Measurements from ENCODE around the gene ZDHHC14.
"Not testable (repeated sequence)": the region's sequence is repeated elsewhere in the genome, so short reads cannot be mapped to it uniquely, and the experiment has no call there.

The ZDHHC14 gene

DNA sequence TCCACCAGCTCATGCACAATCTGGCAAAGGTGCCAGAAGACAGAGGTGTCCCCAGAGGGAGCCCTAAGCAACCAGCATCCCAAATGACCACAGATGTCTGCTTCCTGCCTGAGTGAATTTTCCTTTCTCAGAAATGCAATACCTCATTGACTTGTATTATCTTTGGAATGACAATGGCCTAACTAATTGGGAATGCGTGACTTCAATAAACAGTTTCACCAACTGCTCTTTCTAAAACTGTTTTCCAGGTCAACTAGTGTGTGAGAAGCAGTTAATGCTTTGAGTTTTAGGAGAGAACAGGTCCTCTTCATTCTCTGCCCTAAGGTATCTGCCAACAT, 333.1 kb downstream of the ZDHHC14 start:
- no peaks in the 10 kb centered on the region for H3K9me3 ChIP-seq (ENCODE audit: severe bottlenecking)
- no peak overlapping the region for H3K4me3 ChIP-seq (ENCODE audit: low read depth, low read length)
- H3K27ac ChIP-seq = no peak overlapping the region
- H3K27me3 ChIP-seq (ENCODE audit: insufficient read depth, low read depth, severe bottlenecking) = no peaks in the 10 kb centered on the region
- TF ChIP-seq, protein P1, sequence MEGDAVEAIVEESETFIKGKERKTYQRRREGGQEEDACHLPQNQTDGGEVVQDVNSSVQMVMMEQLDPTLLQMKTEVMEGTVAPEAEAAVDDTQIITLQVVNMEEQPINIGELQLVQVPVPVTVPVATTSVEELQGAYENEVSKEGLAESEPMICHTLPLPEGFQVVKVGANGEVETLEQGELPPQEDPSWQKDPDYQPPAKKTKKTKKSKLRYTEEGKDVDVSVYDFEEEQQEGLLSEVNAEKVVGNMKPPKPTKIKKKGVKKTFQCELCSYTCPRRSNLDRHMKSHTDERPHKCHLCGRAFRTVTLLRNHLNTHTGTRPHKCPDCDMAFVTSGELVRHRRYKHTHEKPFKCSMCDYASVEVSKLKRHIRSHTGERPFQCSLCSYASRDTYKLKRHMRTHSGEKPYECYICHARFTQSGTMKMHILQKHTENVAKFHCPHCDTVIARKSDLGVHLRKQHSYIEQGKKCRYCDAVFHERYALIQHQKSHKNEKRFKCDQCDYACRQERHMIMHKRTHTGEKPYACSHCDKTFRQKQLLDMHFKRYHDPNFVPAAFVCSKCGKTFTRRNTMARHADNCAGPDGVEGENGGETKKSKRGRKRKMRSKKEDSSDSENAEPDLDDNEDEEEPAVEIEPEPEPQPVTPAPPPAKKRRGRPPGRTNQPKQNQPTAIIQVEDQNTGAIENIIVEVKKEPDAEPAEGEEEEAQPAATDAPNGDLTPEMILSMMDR (IDR thresholded peaks at IDR 0.05; ENCODE audit: low read depth, low read length) = 0 out of 2 replicates have a peak, but pooled peaks have one; percentile 7
- no peaks in the 10 kb centered on the region for H3K36me3 ChIP-seq
- no peak for DNase-seq

DNA sequence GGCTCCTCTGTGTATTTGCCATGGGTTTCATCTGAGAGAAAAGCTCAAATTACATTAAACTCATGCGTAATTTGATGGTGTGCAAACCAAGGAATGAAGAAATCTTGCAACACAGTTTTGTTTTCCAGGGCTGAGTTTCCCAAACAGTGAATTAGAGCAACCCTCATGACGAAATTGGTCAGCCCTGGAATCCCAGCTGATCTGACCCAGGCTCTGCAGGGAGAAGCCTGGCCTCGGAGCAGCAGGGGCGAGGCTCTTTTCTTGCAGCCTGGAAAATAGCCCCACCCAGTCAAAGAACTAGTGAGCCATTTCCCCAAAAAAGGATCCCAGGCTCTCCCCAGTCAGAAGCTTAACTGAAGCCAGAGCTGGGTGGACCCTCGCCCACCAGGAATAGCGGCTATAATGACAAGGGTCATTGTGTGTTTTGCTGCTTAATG, 334.8 kb downstream of the ZDHHC14 start:
- TF ChIP-seq, protein P1 (IDR thresholded peaks at IDR 0.05; ENCODE audit: low read depth, low read length) = no peak
- DNase-seq = no peak
- Histone ChIP-seq H3K4me3 (ENCODE audit: low read depth, low read length) (no peak overlapping the region), H3K27me3 (ENCODE audit: insufficient read depth, low read depth, severe bottlenecking) (no peaks in the 10 kb centered on the region), H3K36me3 (no peaks in the 10 kb centered on the region), H3K9me3 (ENCODE audit: severe bottlenecking) (no peaks in the 10 kb centered on the region), H3K27ac (no peak overlapping the region)

DNA sequence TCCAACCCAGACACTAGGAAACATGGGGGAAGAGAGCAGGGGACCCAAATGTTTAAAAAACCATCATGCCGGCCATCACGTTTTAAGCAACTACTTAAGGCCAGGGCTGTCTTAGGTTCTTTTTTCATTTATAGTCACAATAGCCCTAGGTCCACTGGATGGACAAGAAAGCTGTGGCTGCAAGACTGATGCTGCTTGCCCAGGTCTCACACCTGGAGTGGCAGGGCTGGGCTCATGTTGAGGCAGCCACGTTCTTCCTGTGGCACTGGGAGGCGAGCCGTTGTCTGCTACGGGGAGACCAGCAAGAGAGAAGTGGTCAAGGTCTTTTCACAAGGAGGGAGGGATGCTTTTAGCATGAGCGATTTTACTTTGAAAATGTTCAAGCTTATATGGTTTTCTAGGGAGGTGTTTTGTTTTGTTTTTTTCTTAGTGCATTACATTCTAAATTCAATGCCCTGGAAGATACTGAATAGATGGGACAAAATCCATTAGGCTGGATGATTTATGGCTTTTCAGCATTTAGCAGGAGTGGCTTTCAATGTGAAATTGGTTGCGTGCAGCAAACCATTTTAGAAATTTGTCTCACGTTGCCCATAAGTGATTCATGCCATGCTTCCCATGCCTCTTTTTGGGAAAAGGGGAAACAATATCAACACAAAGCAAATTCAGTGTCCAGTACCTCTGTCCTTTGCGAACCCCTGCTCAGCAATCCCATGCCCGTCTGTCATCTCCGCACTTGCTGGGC, 335.4 kb downstream of the ZDHHC14 start:
- no peaks in the 10 kb centered on the region for H3K36me3 ChIP-seq
- H3K27me3 ChIP-seq (ENCODE audit: insufficient read depth, low read depth, severe bottlenecking) = no peaks in the 10 kb centered on the region
- H3K27ac ChIP-seq = no peak overlapping the region
- H3K4me3 ChIP-seq (ENCODE audit: low read depth, low read length) = no peak overlapping the region
- DNase-seq = no peak
- H3K9me3 ChIP-seq (ENCODE audit: severe bottlenecking) = no peaks in the 10 kb centered on the region
- TF ChIP-seq, protein P1 (IDR thresholded peaks at IDR 0.05; ENCODE audit: low read depth, low read length) = no peak

DNA sequence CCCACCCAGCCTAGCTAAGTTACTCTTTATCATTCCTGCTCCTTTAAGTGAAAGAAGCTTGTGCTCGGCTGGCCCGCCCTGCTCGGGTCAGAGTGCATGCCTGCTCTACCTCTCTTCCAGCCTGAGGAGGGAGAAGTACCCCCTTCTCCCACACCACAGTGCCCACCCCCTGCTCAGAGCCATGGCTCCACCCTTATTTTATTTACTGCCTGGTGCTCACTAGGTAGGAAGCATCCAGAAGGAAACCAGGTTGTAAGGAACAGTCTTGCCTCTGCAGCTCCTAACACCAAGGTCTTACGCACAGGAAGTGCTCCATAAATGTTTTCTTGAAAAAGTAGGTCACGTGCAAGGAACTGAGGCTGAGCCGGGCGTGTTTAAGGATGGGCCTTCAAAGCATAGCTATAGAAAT, 336.4 kb downstream of the ZDHHC14 start:
- H3K9me3 ChIP-seq (ENCODE audit: severe bottlenecking) = no peaks in the 10 kb centered on the region
- H3K27me3 ChIP-seq (ENCODE audit: insufficient read depth, low read depth, severe bottlenecking) = no peaks in the 10 kb centered on the region
- H3K27ac ChIP-seq = no peak overlapping the region
- H3K4me3 ChIP-seq (ENCODE audit: low read depth, low read length) = no peak overlapping the region
- no peak for DNase-seq
- TF ChIP-seq, protein P1 (IDR thresholded peaks at IDR 0.05; ENCODE audit: low read depth, low read length) = no peak
- H3K36me3 ChIP-seq = no peaks in the 10 kb centered on the region

DNA sequence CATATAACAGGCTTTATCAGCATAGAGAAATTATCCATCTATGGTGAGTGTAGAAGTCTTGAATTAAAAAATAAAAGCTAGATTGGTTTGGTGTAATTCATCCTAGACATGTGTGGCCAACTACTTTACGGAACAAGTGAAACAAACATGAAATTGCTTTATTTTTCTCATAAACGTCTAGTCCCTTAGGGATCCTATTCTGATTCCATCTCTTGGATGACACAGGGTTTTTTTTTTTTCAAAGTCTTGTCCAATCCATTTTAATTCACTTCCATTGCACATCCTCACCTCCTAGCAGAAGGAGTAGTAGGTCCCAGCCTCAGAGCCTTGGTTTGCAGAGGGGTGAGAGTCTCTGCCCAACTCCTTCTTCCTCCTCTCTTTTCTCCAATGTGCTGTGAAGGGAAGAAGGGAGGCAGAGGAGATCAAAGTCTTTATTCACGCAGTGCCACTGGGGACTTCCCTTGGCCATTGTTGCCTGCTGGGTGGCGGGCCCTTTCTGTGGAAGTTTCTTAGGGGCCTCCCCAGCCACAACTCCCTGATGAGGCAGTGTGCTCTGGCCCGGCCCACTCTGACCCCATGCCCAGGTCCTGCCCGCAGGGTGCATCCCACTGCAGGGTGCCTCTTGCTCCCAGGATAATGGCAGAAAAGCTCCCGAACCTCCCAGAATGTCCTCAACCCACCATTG, 337.7 kb downstream of the ZDHHC14 start:
- Histone ChIP-seq H3K36me3 (no peaks in the 10 kb centered on the region), H3K27me3 (ENCODE audit: insufficient read depth, low read depth, severe bottlenecking) (no peaks in the 10 kb centered on the region), H3K4me3 (ENCODE audit: low read depth, low read length) (no peak overlapping the region), H3K27ac (no peak overlapping the region), H3K9me3 (ENCODE audit: severe bottlenecking) (no peaks in the 10 kb centered on the region)
- DNase-seq = no peak
- TF ChIP-seq, protein P1 (IDR thresholded peaks at IDR 0.05; ENCODE audit: low read depth, low read length) = no peak

DNA sequence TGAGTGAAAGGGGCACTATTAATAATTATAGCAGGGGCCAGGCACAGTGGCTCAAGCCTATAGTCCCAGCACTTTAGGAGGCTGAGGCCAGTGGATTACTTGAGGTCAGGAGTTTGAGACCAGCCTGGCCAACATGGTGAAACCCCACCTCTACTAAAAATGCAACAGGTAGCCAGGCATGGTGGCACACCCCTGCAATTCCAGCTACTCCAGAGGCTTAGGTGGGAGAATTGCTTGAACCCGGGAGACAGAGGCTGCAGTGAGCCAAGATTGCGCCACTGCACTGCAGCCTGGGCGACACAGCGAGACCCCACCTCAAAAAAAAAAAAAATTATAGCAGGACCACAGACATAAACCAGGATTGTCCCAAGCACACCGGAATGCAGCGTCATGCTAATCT, 340.0 kb downstream of the ZDHHC14 start:
- not testable (repeated sequence) for H3K36me3 ChIP-seq; H3K9me3 ChIP-seq (ENCODE audit: severe bottlenecking); H3K27me3 ChIP-seq (ENCODE audit: insufficient read depth, low read depth, severe bottlenecking); H3K27ac ChIP-seq; DNase-seq; H3K4me3 ChIP-seq (ENCODE audit: low read depth, low read length)
